CD4-positive, alpha-beta T cell (primary cell): ENCODE measurements around the gene CCSER2. TPM values are rescaled to one million over a fixed set of nuclear protein-coding genes. Genes with fewer than 3 reads are reported as not detected.

Source experiments
- ATAC-seq: fragments of 200-7000 bp; cut with Tn5 transposase; one replicate; pipeline ENCODE4 v1.10.0; 2022; ENCODE audit warnings: mild to moderate bottlenecking; ENCODE audit not compliant: poor library complexity
- CTCF ChIA-PET: fragments of 350-600 bp; sonication (Branson Sonifier 250); formaldehyde crosslinking; loops from one replicate; lab custom pipeline; 2021; ENCODE audit warnings: antibody characterized with exemption, inconsistent platforms; lab: Charles Lee
- POLR2A ChIA-PET: fragments of 350-600 bp; sonication (Branson Sonifier 250); formaldehyde crosslinking; loops from one replicate; lab custom pipeline; 2021; ENCODE audit warnings: antibody characterized with exemption, inconsistent platforms; lab: Charles Lee
- DNase-seq, 14 experiments: peaks; one replicate each; pipeline ENCODE4 v3.0.0-alpha.2; 2013 to 2020; ENCODE audit warnings: mixed read lengths in 2 of 14
- H3K27ac ChIP-seq, 2 donors: one replicate each; pipeline versions ENCODE4 v1.5.1 to v1.7.0; 2013; ENCODE audit warnings: low read length in 2 of 2, low read depth in 1 of 2, mild to moderate bottlenecking in 1 of 2
- H3K27me3 ChIP-seq, 2 experiments: 1 replicate in 1 of 2; 2 replicates in 1 of 2; pipeline versions ENCODE4 v1.6.1 to v1.7.0; 2013; ENCODE audit warnings: low read length in 2 of 2, control low read depth in 1 of 2, mild to moderate bottlenecking in 1 of 2, moderate library complexity in 1 of 2; ENCODE audit not compliant: insufficient read depth in 2 of 2, control insufficient read depth in 1 of 2
- H3K36me3 ChIP-seq: one replicate; pipeline ENCODE4 v1.6.1; 2013; ENCODE audit warnings: low read length, control low read depth; ENCODE audit not compliant: insufficient read depth
- H3K4me1 ChIP-seq: one replicate; pipeline ENCODE4 v1.6.1; 2013; ENCODE audit warnings: low read length, control low read depth; ENCODE audit not compliant: insufficient read depth
- H3K4me3 ChIP-seq: one replicate; pipeline ENCODE4 v1.5.1; 2013; ENCODE audit warnings: mild to moderate bottlenecking, low read length, moderate library complexity
- H3K9me3 ChIP-seq, 2 experiments: 1 replicate in 1 of 2; 2 replicates in 1 of 2; pipeline versions ENCODE4 v1.6.1 to v1.7.0; 2013; ENCODE audit warnings: low read length in 2 of 2, mild to moderate bottlenecking in 2 of 2, control low read depth in 1 of 2, moderate library complexity in 1 of 2; ENCODE audit not compliant: control insufficient read depth in 1 of 2, insufficient read depth in 1 of 2
- H3K27ac Mint-ChIP-seq: one replicate; pipeline ENCODE4 v1.8.0; 2020; ENCODE audit warnings: mixed read lengths
- H3K27me3 Mint-ChIP-seq: one replicate; pipeline ENCODE4 v1.8.0; 2021; ENCODE audit warnings: mixed read lengths
- H3K36me3 Mint-ChIP-seq: one replicate; pipeline ENCODE4 v1.8.0; 2021; ENCODE audit warnings: low read depth, mixed read lengths
- H3K4me1 Mint-ChIP-seq: one replicate; pipeline ENCODE4 v1.8.0; 2021; ENCODE audit warnings: low read depth, mixed read lengths
- H3K4me3 Mint-ChIP-seq: one replicate; pipeline ENCODE4 v1.8.0; 2020; ENCODE audit warnings: mild to moderate bottlenecking, mixed read lengths
- H3K9me3 Mint-ChIP-seq: one replicate; pipeline ENCODE4 v1.8.0; 2020; ENCODE audit warnings: mixed read lengths
- CTCF ChIP-seq: fragments of 200-600 bp; IDR thresholded peaks from one replicate; pipeline ENCODE4 v1.8.0; 2022; ENCODE audit warnings: antibody characterized with exemption, mild to moderate bottlenecking
- intact Hi-C, 2 experiments: fragments of 100-400 bp; cut with DNase I in 1 of 2; cut with micrococcal nuclease in 1 of 2; formaldehyde crosslinking; loops; one replicate each; pipeline versions ENCODE4 v1.15.1 to v1.9.0; 2023 to 2025; cut with DNase I, micrococcal nuclease
- total RNA-seq, 174 experiments: library from RNA in 2 of 174; stranded (reverse) in 2 of 174; gene quantifications; one replicate each; pipeline ENCODE4 v1.2.3 and lab custom pipeline; 2021 to 2026

CCSER2 gene
- total RNA-seq, 2 experiments from 2014 or later: 134 to 148 TPM

- Mint-ChIP-seq H3K27ac (no peak overlapping the region), H3K4me1 (no peaks in the 10 kb centered on the region), H3K36me3 (no peaks in the 10 kb centered on the region), H3K27me3 (peaks cover 24% of the 10 kb centered on the region), H3K4me3 (no peak overlapping the region), H3K9me3 (no peaks in the 10 kb centered on the region)
- DNase-seq: no peak
- H3K27me3 ChIP-seq: peaks cover 4 to 5% of the 10 kb centered on the region in 2 experiments
- ChIA-PET CTCF (no interaction called here), POLR2A (no interaction called here)
- H3K27ac ChIP-seq: no peak overlapping the region
- H3K9me3 ChIP-seq: no peaks in the 10 kb centered on the region
- no peak overlapping the region for H3K4me3 ChIP-seq
- TF ChIP-seq CTCF: no peak
- no peak for ATAC-seq
- intact Hi-C loops: no loop called here
- H3K4me1 ChIP-seq: no peaks in the 10 kb centered on the region
- H3K36me3 ChIP-seq: no peaks in the 10 kb centered on the region
Observed at GRCh38 chr10:84552478-84552877, 224.1 kb downstream of the CCSER2 start.

DNA sequence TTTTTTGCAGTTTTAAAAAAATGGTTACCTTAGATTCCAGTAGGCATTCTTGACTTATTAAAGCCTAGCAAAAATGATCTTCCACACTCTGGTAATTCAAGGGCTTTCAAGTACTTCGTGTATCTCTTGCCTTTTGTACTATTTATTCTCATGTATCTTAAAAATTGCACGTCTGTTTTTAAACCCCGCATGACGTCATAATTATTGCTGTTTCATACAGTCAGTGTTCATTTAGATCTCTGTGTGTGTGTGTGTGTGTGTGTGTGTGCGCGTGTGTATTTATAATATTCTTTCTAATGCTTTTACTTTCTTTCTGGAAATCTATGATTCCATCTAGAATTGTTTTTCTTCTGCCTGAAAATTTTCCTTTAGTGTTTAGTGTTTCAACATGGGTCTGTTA is 234.2 kb downstream of the CCSER2 start:
- DNase-seq (no peak), ATAC-seq (no peak)
- H3K27ac ChIP-seq: no peak overlapping the region
- TF ChIP-seq CTCF: no peak
- H3K27me3 Mint-ChIP-seq: peaks cover 42% of the 10 kb centered on the region
- no peaks in the 10 kb centered on the region for H3K9me3 ChIP-seq
- CTCF ChIA-PET: no interaction called here
- no peaks in the 10 kb centered on the region for H3K36me3 Mint-ChIP-seq
- intact Hi-C loops: no loop called here
- no peaks in the 10 kb centered on the region for H3K4me1 ChIP-seq
- peaks cover 6 to 15% of the 10 kb centered on the region in 2 experiments for H3K27me3 ChIP-seq
- no peaks in the 10 kb centered on the region for H3K4me1 Mint-ChIP-seq
- H3K9me3 Mint-ChIP-seq: no peaks in the 10 kb centered on the region
- H3K36me3 ChIP-seq: no peaks in the 10 kb centered on the region
- H3K27ac Mint-ChIP-seq: no peak overlapping the region
- H3K4me3 Mint-ChIP-seq: no peak overlapping the region
- H3K4me3 ChIP-seq: no peak overlapping the region
- POLR2A ChIA-PET: no interaction called here

DNA sequence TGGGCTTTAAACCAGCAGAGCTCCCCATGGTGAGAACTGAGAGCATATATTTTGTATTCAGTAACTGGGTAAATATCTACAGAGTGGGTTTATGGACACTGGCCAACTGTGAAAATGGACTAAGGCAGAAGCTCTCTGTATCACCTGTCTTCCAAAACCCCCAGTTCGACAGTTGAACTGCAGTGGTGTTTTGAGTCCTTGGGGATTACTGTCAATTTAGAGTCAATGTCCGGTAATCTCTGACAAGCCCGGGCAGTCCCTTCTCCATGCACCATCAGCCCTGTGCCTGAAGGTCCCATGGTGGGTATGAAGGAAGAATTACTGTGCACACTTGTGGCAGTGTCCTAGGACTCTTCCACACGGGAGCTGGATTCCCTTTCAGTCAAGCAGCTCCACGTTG is 235.0 kb downstream of the CCSER2 start:
- no peaks in the 10 kb centered on the region for H3K9me3 Mint-ChIP-seq
- no peaks in the 10 kb centered on the region for H3K4me1 ChIP-seq
- H3K4me3 Mint-ChIP-seq: no peak overlapping the region
- no peaks in the 10 kb centered on the region for H3K36me3 ChIP-seq
- intact Hi-C loops: no loop called here
- TF ChIP-seq CTCF: no peak
- no peaks in the 10 kb centered on the region for H3K36me3 Mint-ChIP-seq
- no peaks in the 10 kb centered on the region for H3K9me3 ChIP-seq
- H3K4me1 Mint-ChIP-seq: no peaks in the 10 kb centered on the region
- DNase-seq (no peak), ATAC-seq (no peak)
- H3K27ac ChIP-seq: no peak overlapping the region
- CTCF ChIA-PET: no interaction called here
- no peak overlapping the region for H3K4me3 ChIP-seq
- peaks cover 6 to 15% of the 10 kb centered on the region in 2 experiments for H3K27me3 ChIP-seq
- H3K27ac Mint-ChIP-seq: no peak overlapping the region
- peaks cover 47% of the 10 kb centered on the region for H3K27me3 Mint-ChIP-seq
- POLR2A ChIA-PET: no interaction called here
